OCI-LY7 (cell line): ENCODE results near the gene PRMT9. TPM values are rescaled to one million over a fixed set of nuclear protein-coding genes. Genes with fewer than 3 reads are reported as not detected.

Experiments
- BruUV-seq: library from RNA; stranded (reverse); fragments of 400-500 nt; replicated peaks from 2 replicates; lab custom pipeline; 2021; lab: Mats Ljungman, UMichigan
- CTCF ChIA-PET: fragments of 300-600 bp; sonication (Branson Sonifier 250); formaldehyde crosslinking; loops from one replicate; lab custom pipeline; 2022; ENCODE audit warnings: antibody characterized with exemption; ENCODE audit not compliant: unreplicated experiment; lab: Charles Lee
- POLR2A ChIA-PET: fragments of 300-600 bp; sonication (Branson Sonifier 250); formaldehyde crosslinking; loops from one replicate; lab custom pipeline; 2022; ENCODE audit warnings: antibody characterized with exemption; lab: Charles Lee
- DNase-seq: peaks from one replicate; pipeline ENCODE4 v3.0.0-alpha.2; 2015; ENCODE audit warnings: low spot score
- H2AFZ ChIP-seq: fragments of 200-600 bp; sonication (generic), shearing (Covaris generic); 2 replicates; pipeline ENCODE4 v1.6.1; 2014; ENCODE audit warnings: mild to moderate bottlenecking, antibody characterized with exemption, low read length, moderate library complexity
- H3K27ac ChIP-seq: fragments of 200-600 bp; sonication (generic); 2 replicates; pipeline ENCODE4 v1.5.1; 2014; ENCODE audit warnings: mixed run types, low read depth, mild to moderate bottlenecking, moderate library complexity, low read length, inconsistent platforms; ENCODE audit not compliant: poor library complexity, severe bottlenecking
- H3K36me3 ChIP-seq: fragments of 200-600 bp; sonication (generic); 2 replicates; pipeline ENCODE4 v1.6.1; 2014; ENCODE audit warnings: mild to moderate bottlenecking, antibody characterized with exemption, low read length, moderate library complexity, mixed read lengths; ENCODE audit not compliant: insufficient read depth
- H3K4me1 ChIP-seq: fragments of 200-600 bp; sonication (generic); 2 replicates; pipeline ENCODE4 v1.5.1; 2014; ENCODE audit warnings: mild to moderate bottlenecking, low read length; ENCODE audit not compliant: insufficient read depth, poor library complexity, severe bottlenecking
- H3K4me2 ChIP-seq: fragments of 200-600 bp; sonication (generic); 2 replicates; pipeline ENCODE4 v1.6.1; 2014; ENCODE audit warnings: mild to moderate bottlenecking, low read length
- H3K4me3 ChIP-seq: fragments of 200-600 bp; sonication (generic); 2 replicates; pipeline ENCODE4 v1.5.1; 2014; ENCODE audit warnings: mild to moderate bottlenecking, low read depth, low read length; ENCODE audit not compliant: poor library complexity, severe bottlenecking
- H3K79me2 ChIP-seq: fragments of 200-600 bp; sonication (generic); 2 replicates; pipeline ENCODE4 v1.6.1; 2016; ENCODE audit warnings: low read depth, mild to moderate bottlenecking, low read length, moderate library complexity, mixed read lengths; ENCODE audit not compliant: insufficient read depth
- H3K9me2 ChIP-seq: fragments of 200-600 bp; sonication (generic); 2 replicates; pipeline ENCODE4 v1.6.1; 2016; ENCODE audit warnings: mild to moderate bottlenecking, low read length, mixed read lengths; ENCODE audit not compliant: insufficient read depth
- H3K9me3 ChIP-seq: fragments of 200-600 bp; sonication (generic); 2 replicates; pipeline ENCODE4 v1.6.1; 2014; ENCODE audit warnings: mild to moderate bottlenecking, mixed run types, low read length, mixed read lengths
- H4K20me1 ChIP-seq: fragments of 200-600 bp; sonication (generic); 2 replicates; pipeline ENCODE4 v1.6.1; 2014; ENCODE audit warnings: mild to moderate bottlenecking, antibody characterized with exemption, low read length, moderate library complexity, mixed read lengths; ENCODE audit not compliant: insufficient read depth
- EZH2phosphoT487 ChIP-seq: fragments of 200-600 bp; sonication (generic); IDR thresholded peaks from 2 replicates; pipeline ENCODE4 v1.6.1; 2018; ENCODE audit warnings: low read depth, borderline replicate concordance, mild to moderate bottlenecking, mixed run types, antibody characterized with exemption, low read length, moderate library complexity, mixed read lengths
- intact Hi-C: fragments of 100-400 bp; cut with micrococcal nuclease; formaldehyde crosslinking; loops from one replicate; pipeline ENCODE4 v1.10.0; 2022; ENCODE audit not compliant: unreplicated experiment
- total RNA-seq, 2 experiments: library from RNA; depleted of rRNA in 1 of 2; stranded (reverse); fragments of >200 nt in 1 of 2; shearing (Covaris generic) in 1 of 2; gene quantifications; 2 replicates each; pipeline ENCODE4 v1.2.3, GENCODE V29; 2014 to 2022
- TF ChIP-seq, protein P1 (sequence below): fragments of 200-600 bp; sonication (generic); conservative IDR thresholded peaks from 2 replicates; pipeline ENCODE4 v1.5.1; 2014; ENCODE audit warnings: mild to moderate bottlenecking, antibody characterized with exemption, low read length, moderate library complexity, mixed read lengths

The PRMT9 gene
- total RNA-seq, 2 experiments from 2014 or later = 13.1 to 13.9 TPM

GRCh38 chr4:147638365-147638764, 45.6 kb downstream of the PRMT9 start:
- intact Hi-C loops = no loop called here
- Histone ChIP-seq H3K4me1 (no peaks in the 10 kb centered on the region), H4K20me1 (no peaks in the 10 kb centered on the region), H3K4me3 (no peak overlapping the region), H2AFZ (no peak overlapping the region), H3K27ac (no peak overlapping the region), H3K36me3 (peaks cover 96% of the 10 kb centered on the region), H3K4me2 (no peak overlapping the region), H3K9me2 (no peaks in the 10 kb centered on the region), H3K79me2 (no peaks in the 10 kb centered on the region), H3K9me3 (no peaks in the 10 kb centered on the region; the same call in 1 of the 2 replicates)
- no peak for TF ChIP-seq EZH2phosphoT487
- TF ChIP-seq, protein P1, sequence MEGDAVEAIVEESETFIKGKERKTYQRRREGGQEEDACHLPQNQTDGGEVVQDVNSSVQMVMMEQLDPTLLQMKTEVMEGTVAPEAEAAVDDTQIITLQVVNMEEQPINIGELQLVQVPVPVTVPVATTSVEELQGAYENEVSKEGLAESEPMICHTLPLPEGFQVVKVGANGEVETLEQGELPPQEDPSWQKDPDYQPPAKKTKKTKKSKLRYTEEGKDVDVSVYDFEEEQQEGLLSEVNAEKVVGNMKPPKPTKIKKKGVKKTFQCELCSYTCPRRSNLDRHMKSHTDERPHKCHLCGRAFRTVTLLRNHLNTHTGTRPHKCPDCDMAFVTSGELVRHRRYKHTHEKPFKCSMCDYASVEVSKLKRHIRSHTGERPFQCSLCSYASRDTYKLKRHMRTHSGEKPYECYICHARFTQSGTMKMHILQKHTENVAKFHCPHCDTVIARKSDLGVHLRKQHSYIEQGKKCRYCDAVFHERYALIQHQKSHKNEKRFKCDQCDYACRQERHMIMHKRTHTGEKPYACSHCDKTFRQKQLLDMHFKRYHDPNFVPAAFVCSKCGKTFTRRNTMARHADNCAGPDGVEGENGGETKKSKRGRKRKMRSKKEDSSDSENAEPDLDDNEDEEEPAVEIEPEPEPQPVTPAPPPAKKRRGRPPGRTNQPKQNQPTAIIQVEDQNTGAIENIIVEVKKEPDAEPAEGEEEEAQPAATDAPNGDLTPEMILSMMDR = no peak
- ChIA-PET CTCF (no interaction called here), POLR2A (interaction anchor here (1.1 to 1.3 kb wide), 2 partner anchors 20 to 21 kb away, joined by 3 to 4 read pairs; partner anchors contain the start of gene TMEM184C)
- DNase-seq = no peak
- BruUV-seq = no TSS peak

GRCh38 chr4:147635348-147635747, 48.6 kb downstream of the PRMT9 start:
- no peak for DNase-seq
- no peaks in the 10 kb centered on the region for H3K9me2 ChIP-seq
- ChIA-PET POLR2A (interaction anchor here (0.7 kb wide), 1 partner anchor 22 kb away, joined by 3 read pairs; no protein-coding TSS in a partner anchor), CTCF (no interaction called here)
- H3K4me1 ChIP-seq = no peaks in the 10 kb centered on the region
- BruUV-seq = no TSS peak
- H3K4me3 ChIP-seq = no peak overlapping the region
- H3K79me2 ChIP-seq = no peaks in the 10 kb centered on the region
- H3K27ac ChIP-seq = no peak overlapping the region
- no peaks in the 10 kb centered on the region for H4K20me1 ChIP-seq
- H3K36me3 ChIP-seq = peaks cover 96% of the 10 kb centered on the region
- H3K4me2 ChIP-seq = no peak overlapping the region
- intact Hi-C loops = no loop called here
- TF ChIP-seq, protein P1 = no peak
- TF ChIP-seq EZH2phosphoT487 = no peak
- no peak overlapping the region for H2AFZ ChIP-seq
- H3K9me3 ChIP-seq = no peaks in the 10 kb centered on the region; the same call in 1 of the 2 replicates

DNA sequence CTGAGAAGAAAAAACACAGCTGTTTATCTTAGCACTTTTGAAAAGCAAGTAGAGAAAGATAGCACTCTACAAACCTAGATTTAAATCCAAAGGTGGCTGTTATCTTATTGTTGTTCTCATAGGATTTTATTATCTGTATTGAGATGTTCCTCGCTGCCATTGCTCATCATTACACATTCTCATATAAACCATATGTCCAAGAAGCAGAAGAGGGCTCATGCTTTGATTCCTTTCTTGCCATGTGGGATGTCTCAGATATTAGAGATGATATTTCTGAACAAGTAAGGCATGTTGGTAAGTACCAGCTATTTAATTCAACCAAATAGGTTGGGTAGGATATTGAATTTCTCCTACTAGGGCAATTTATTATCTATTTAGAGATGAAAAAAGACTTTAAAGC, 50.3 kb downstream of the PRMT9 start:
- intact Hi-C loops = no loop called here
- H3K36me3 ChIP-seq = peaks cover 98% of the 10 kb centered on the region

More for the DNA sequence above, 50.3 kb downstream of the PRMT9 start:
- no peak for TF ChIP-seq EZH2phosphoT487
- TF ChIP-seq, protein P1 = no peak
- DNase-seq = no peak
- Histone ChIP-seq H3K4me1 (no peaks in the 10 kb centered on the region), H3K9me2 (no peaks in the 10 kb centered on the region; the same call in 1 of the 2 replicates), H3K4me3 (no peak overlapping the region), H2AFZ (no peak overlapping the region), H3K79me2 (no peaks in the 10 kb centered on the region), H3K9me3 (no peaks in the 10 kb centered on the region; the same call in 1 of the 2 replicates), H3K4me2 (no peak overlapping the region), H3K27ac (no peak overlapping the region), H4K20me1 (no peaks in the 10 kb centered on the region)
- BruUV-seq = no TSS peak
- POLR2A ChIA-PET = interaction anchor here (0.5 to 1.9 kb wide), 2 partner anchors 17 to 1032 kb away, joined by 4 to 5 read pairs; partner anchors contain the start of gene TMEM184C
- CTCF ChIA-PET = no interaction called here
